ENCODE measurements around the gene GLI3.

Gene GLI3

DNA sequence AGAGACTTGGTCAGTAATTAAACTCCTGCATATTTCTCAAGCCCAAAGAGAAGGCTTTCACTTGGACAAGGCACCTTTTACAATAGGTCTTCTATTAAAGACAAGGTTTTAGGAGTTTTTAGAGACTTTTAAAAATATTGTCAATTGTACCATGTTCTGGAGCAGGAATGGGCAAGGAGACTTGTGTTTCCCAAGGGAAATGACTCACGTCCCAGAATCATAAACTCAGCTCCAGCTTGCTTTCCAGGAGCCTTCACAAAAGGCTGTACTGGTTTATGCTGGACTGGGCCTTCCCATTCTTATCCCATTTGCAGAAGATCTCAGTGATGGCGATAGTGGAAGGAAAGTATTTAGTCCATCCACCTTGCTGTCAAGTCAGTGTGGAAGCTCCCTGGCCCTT lies 7.8 kb upstream of the GLI3 start:
- peaks cover 13% of the 10 kb centered on the region for H3K27me3 Mint-ChIP-seq (ENCODE audit: low read depth)
- H3K9me3 Mint-ChIP-seq: no peaks in the 10 kb centered on the region
- H3K27ac Mint-ChIP-seq: no peak overlapping the region
- no peaks in the 10 kb centered on the region for H3K36me3 Mint-ChIP-seq (ENCODE audit: low read depth)
- H3K4me1 Mint-ChIP-seq (ENCODE audit: low read depth): no peaks in the 10 kb centered on the region
- H3K4me3 Mint-ChIP-seq: no peak overlapping the region

GRCh38 chr7:42242381-42242780 lies 5.4 kb upstream of the GLI3 start:
- Mint-ChIP-seq H3K27me3 (ENCODE audit: low read depth) (peaks cover 33% of the 10 kb centered on the region), H3K4me3 (no peak overlapping the region), H3K4me1 (ENCODE audit: low read depth) (peaks cover 4% of the 10 kb centered on the region), H3K36me3 (ENCODE audit: low read depth) (no peaks in the 10 kb centered on the region), H3K9me3 (no peaks in the 10 kb centered on the region), H3K27ac (no peak overlapping the region)

GRCh38 chr7:42241424-42241823 lies 4.4 kb upstream of the GLI3 start:
- no peak overlapping the region for H3K4me3 Mint-ChIP-seq
- H3K9me3 Mint-ChIP-seq: no peaks in the 10 kb centered on the region
- H3K27me3 Mint-ChIP-seq (ENCODE audit: low read depth): peaks cover 33% of the 10 kb centered on the region
- H3K27ac Mint-ChIP-seq: no peak overlapping the region
- no peaks in the 10 kb centered on the region for H3K36me3 Mint-ChIP-seq (ENCODE audit: low read depth)
- H3K4me1 Mint-ChIP-seq (ENCODE audit: low read depth): peaks cover 4% of the 10 kb centered on the region

DNA sequence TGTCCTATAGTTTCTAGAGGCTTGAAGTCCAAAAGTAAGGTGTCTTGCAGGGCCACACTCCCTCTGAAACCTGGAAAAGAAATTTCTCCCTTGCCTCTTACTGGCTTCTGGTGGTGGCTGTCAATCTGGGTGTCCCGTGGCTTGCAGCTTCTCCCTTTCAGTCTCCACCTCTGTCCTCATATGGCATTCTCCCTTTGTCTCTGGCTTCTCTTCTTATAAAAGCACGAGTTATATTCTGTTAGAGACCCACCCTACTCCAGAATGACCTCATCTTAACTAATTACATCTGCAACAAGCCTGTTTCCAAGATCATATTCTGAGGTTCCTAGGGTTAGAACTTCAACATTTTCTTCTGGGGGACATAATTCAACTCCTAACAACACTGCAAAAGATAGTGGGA lies 3.4 kb upstream of the GLI3 start:
- no peak overlapping the region for H3K4me3 Mint-ChIP-seq
- no peak overlapping the region for H3K27ac Mint-ChIP-seq
- H3K4me1 Mint-ChIP-seq (ENCODE audit: low read depth): peaks cover 4% of the 10 kb centered on the region
- no peaks in the 10 kb centered on the region for H3K9me3 Mint-ChIP-seq
- H3K36me3 Mint-ChIP-seq (ENCODE audit: low read depth): no peaks in the 10 kb centered on the region
- peaks cover 42% of the 10 kb centered on the region for H3K27me3 Mint-ChIP-seq (ENCODE audit: low read depth)

- no peak overlapping the region for H3K27ac Mint-ChIP-seq
- no peaks in the 10 kb centered on the region for H3K9me3 Mint-ChIP-seq
- peaks cover 56% of the 10 kb centered on the region for H3K27me3 Mint-ChIP-seq (ENCODE audit: low read depth)
- no peaks in the 10 kb centered on the region for H3K36me3 Mint-ChIP-seq (ENCODE audit: low read depth)
- peak overlapping the region; percentile 80 for H3K4me3 Mint-ChIP-seq
- H3K4me1 Mint-ChIP-seq (ENCODE audit: low read depth): peaks cover 4% of the 10 kb centered on the region
Measured at GRCh38 chr7:42238709-42239366, 1.8 kb upstream of the GLI3 start.

- no peak overlapping the region for H3K27ac Mint-ChIP-seq
- no peaks in the 10 kb centered on the region for H3K36me3 Mint-ChIP-seq (ENCODE audit: low read depth)
- H3K27me3 Mint-ChIP-seq (ENCODE audit: low read depth): peaks cover 64% of the 10 kb centered on the region
Measured at GRCh38 chr7:42237811-42238541, 967 bp upstream of the GLI3 start.

GRCh38 chr7:42236266-42236975 lies 588 bp downstream of the GLI3 start:
- Mint-ChIP-seq H3K27me3 (ENCODE audit: low read depth) (peaks cover 78% of the 10 kb centered on the region), H3K4me1 (ENCODE audit: low read depth) (peaks cover 4% of the 10 kb centered on the region), H3K9me3 (no peaks in the 10 kb centered on the region), H3K36me3 (ENCODE audit: low read depth) (no peaks in the 10 kb centered on the region), H3K4me3 (peak overlapping the region; percentile 61), H3K27ac (no peak overlapping the region)

More at GRCh38 chr7:42237811-42238541, 967 bp upstream of the GLI3 start:
- Mint-ChIP-seq H3K9me3 (no peaks in the 10 kb centered on the region), H3K4me1 (ENCODE audit: low read depth) (peaks cover 4% of the 10 kb centered on the region), H3K4me3 (peak overlapping the region; percentile 80)

GRCh38 chr7:42235741-42236161 lies 1.3 kb downstream of the GLI3 start:
- Mint-ChIP-seq H3K27ac (no peak overlapping the region), H3K4me3 (peak overlapping the region; percentile 61), H3K9me3 (no peaks in the 10 kb centered on the region), H3K36me3 (ENCODE audit: low read depth) (no peaks in the 10 kb centered on the region), H3K4me1 (ENCODE audit: low read depth) (peaks cover 4% of the 10 kb centered on the region), H3K27me3 (ENCODE audit: low read depth) (peaks cover 78% of the 10 kb centered on the region)

DNA sequence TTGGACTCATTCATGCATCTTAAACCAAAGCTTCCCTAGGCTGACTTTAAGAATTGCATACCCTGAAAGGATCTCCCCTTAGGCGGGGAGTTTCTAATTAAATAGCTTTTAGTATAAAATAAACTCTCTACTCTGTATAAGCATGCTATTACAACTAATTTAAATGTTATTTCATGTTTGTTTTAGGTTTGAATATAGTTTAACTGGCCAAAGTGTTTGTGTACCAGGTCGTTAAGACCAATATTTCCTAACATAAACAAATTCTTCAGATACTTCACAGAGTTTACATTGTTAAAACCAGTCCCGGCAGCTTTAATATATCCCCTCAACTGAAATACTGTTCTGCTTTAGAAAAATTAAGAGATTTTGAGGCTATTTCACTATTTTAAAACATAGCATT lies 2.3 kb downstream of the GLI3 start:
- H3K36me3 Mint-ChIP-seq (ENCODE audit: low read depth): no peaks in the 10 kb centered on the region
- peaks cover 77% of the 10 kb centered on the region for H3K27me3 Mint-ChIP-seq (ENCODE audit: low read depth)
- H3K4me3 Mint-ChIP-seq: no peak overlapping the region
- H3K4me1 Mint-ChIP-seq (ENCODE audit: low read depth): peaks cover 4% of the 10 kb centered on the region
- no peaks in the 10 kb centered on the region for H3K9me3 Mint-ChIP-seq
- H3K27ac Mint-ChIP-seq: no peak overlapping the region

- H3K27ac Mint-ChIP-seq: no peak overlapping the region
- H3K4me3 Mint-ChIP-seq: no peak overlapping the region
- no peaks in the 10 kb centered on the region for H3K9me3 Mint-ChIP-seq
- H3K27me3 Mint-ChIP-seq (ENCODE audit: low read depth): peaks cover 77% of the 10 kb centered on the region
- H3K4me1 Mint-ChIP-seq (ENCODE audit: low read depth): peaks cover 4% of the 10 kb centered on the region
- H3K36me3 Mint-ChIP-seq (ENCODE audit: low read depth): no peaks in the 10 kb centered on the region
Measured at GRCh38 chr7:42233695-42234331, 3.2 kb downstream of the GLI3 start.

GRCh38 chr7:42233171-42233570 lies 3.8 kb downstream of the GLI3 start:
- Mint-ChIP-seq H3K4me1 (ENCODE audit: low read depth) (peaks cover 2% of the 10 kb centered on the region), H3K27me3 (ENCODE audit: low read depth) (peaks cover 77% of the 10 kb centered on the region), H3K4me3 (no peak overlapping the region), H3K36me3 (ENCODE audit: low read depth) (no peaks in the 10 kb centered on the region), H3K27ac (no peak overlapping the region), H3K9me3 (no peaks in the 10 kb centered on the region)

- no peaks in the 10 kb centered on the region for H3K36me3 Mint-ChIP-seq (ENCODE audit: low read depth)
- H3K27ac Mint-ChIP-seq: no peak overlapping the region
- H3K4me3 Mint-ChIP-seq: no peak overlapping the region
- no peaks in the 10 kb centered on the region for H3K9me3 Mint-ChIP-seq
- peaks cover 3% of the 10 kb centered on the region for H3K4me1 Mint-ChIP-seq (ENCODE audit: low read depth)
- peaks cover 81% of the 10 kb centered on the region for H3K27me3 Mint-ChIP-seq (ENCODE audit: low read depth)
Measured at GRCh38 chr7:42232275-42232674, 4.7 kb downstream of the GLI3 start.

GRCh38 chr7:42231043-42231787 lies 5.8 kb downstream of the GLI3 start:
- peaks cover 3% of the 10 kb centered on the region for H3K4me1 Mint-ChIP-seq (ENCODE audit: low read depth)
- H3K27me3 Mint-ChIP-seq (ENCODE audit: low read depth): peaks cover 91% of the 10 kb centered on the region
- H3K27ac Mint-ChIP-seq: no peak overlapping the region
- no peak overlapping the region for H3K4me3 Mint-ChIP-seq
- H3K36me3 Mint-ChIP-seq (ENCODE audit: low read depth): no peaks in the 10 kb centered on the region
- H3K9me3 Mint-ChIP-seq: no peaks in the 10 kb centered on the region

All from T-helper 1 cell treated with Interleukin-12 subunit alpha and Interleukin-12 subunit beta and Interleukin-4 antibody, amounts not matched to agents 30 μg/mL and 1 μg/mL, for 36 hours (primary cell).